IMR-90 (cell line): ENCODE data around the gene ICAM2. TPM values are rescaled to one million over a fixed set of nuclear protein-coding genes. Genes with fewer than 3 reads are reported as not detected.

ENCODE experiments used
- ATAC-seq: fragments of 200-7000 bp; cut with Tn5 transposase; 2 replicates; pipeline ENCODE4 v1.9.1; 2020; ENCODE audit warnings: low read depth, mild to moderate bottlenecking, moderate library complexity
- BruUV-seq: library from RNA; stranded (reverse); fragments of 400-500 nt; replicated peaks from 2 replicates; lab custom pipeline; 2021; lab: Mats Ljungman, UMichigan
- CTCF ChIA-PET: fragments of 300-600 bp; formaldehyde crosslinking; extraction: SDS; loops from one replicate; lab custom pipeline; 2021; ENCODE audit warnings: antibody characterized with exemption; lab: Yijun Ruan, JAX
- POLR2A ChIA-PET: fragments of 300-600 bp; sonication (Branson Sonifier 250); formaldehyde crosslinking; loops from one replicate; lab custom pipeline; 2022; ENCODE audit warnings: antibody characterized with exemption; ENCODE audit not compliant: unreplicated experiment; lab: Charles Lee
- DNase-seq: peaks from one replicate; pipeline ENCODE4 v3.0.0; 2013
- H2AFZ ChIP-seq: replicated peaks from 2 replicates; pipeline ENCODE3; 2013; ENCODE audit warnings: low read length, mild to moderate bottlenecking; ENCODE audit not compliant: poor library complexity
- H2AK5ac ChIP-seq: 2 replicates; pipeline ENCODE4 v1.6.1; 2013; ENCODE audit warnings: low read depth, low read length, inconsistent platforms
- H2AK9ac ChIP-seq: replicated peaks from 2 replicates; pipeline ENCODE3; 2013; ENCODE audit warnings: mild to moderate bottlenecking, low read depth, low read length, moderate library complexity; ENCODE audit not compliant: poor library complexity
- H2BK120ac ChIP-seq: 2 replicates; pipeline ENCODE4 v1.6.1; 2013; ENCODE audit warnings: low read depth, low read length, inconsistent platforms
- H2BK15ac ChIP-seq: 3 replicates; pipeline ENCODE4 v1.6.1; 2013; ENCODE audit warnings: low read depth, low read length, inconsistent platforms
- H2BK20ac ChIP-seq: 2 replicates; pipeline ENCODE4 v1.6.1; 2013; ENCODE audit warnings: low read depth, mild to moderate bottlenecking, inconsistent platforms, low read length, moderate library complexity
- H2BK5ac ChIP-seq: 2 replicates; pipeline ENCODE4 v1.6.1; 2013; ENCODE audit warnings: mild to moderate bottlenecking, low read depth, low read length, inconsistent platforms; ENCODE audit not compliant: poor library complexity, severe bottlenecking
- H3K14ac ChIP-seq: replicated peaks from 2 replicates; pipeline ENCODE4 v1.6.1; 2013; ENCODE audit warnings: low read depth, low read length, inconsistent platforms
- H3K18ac ChIP-seq: 2 replicates; pipeline ENCODE4 v1.6.1; 2013; ENCODE audit warnings: low read depth, low read length, control low read depth
- H3K23ac ChIP-seq: 2 replicates; pipeline ENCODE4 v1.6.1; 2013; ENCODE audit warnings: low read depth, low read length, inconsistent platforms
- H3K27ac ChIP-seq: 2 replicates; pipeline ENCODE4 v1.5.1; 2013; ENCODE audit warnings: mild to moderate bottlenecking, control low read depth, low read length; ENCODE audit not compliant: insufficient read depth
- H3K27me3 ChIP-seq: 2 replicates; pipeline ENCODE4 v1.6.1; 2013; ENCODE audit warnings: low read length; ENCODE audit not compliant: control insufficient read depth, insufficient read depth
- H3K36me3 ChIP-seq: 2 replicates; pipeline ENCODE4 v1.6.1; 2013; ENCODE audit warnings: low read length, mixed read lengths; ENCODE audit not compliant: control insufficient read depth, insufficient read depth
- H3K4ac ChIP-seq: 2 replicates; pipeline ENCODE4 v1.6.1; 2013; ENCODE audit warnings: low read depth, low read length, inconsistent platforms
- H3K4me1 ChIP-seq: 2 replicates; pipeline ENCODE4 v1.6.1; 2013; ENCODE audit warnings: low read length, mixed read lengths; ENCODE audit not compliant: control insufficient read depth, insufficient read depth
- H3K4me2 ChIP-seq: 2 replicates; pipeline ENCODE4 v1.6.1; 2013; ENCODE audit warnings: low read depth, mild to moderate bottlenecking, control low read depth, low read length, moderate library complexity
- H3K4me3 ChIP-seq: 2 replicates; pipeline ENCODE4 v1.5.1; 2013; ENCODE audit warnings: low read depth, mild to moderate bottlenecking, control low read depth, low read length, moderate library complexity; ENCODE audit not compliant: insufficient read depth
- H3K56ac ChIP-seq: 2 replicates; pipeline ENCODE4 v1.6.1; 2013; ENCODE audit warnings: low read length, inconsistent platforms; ENCODE audit not compliant: insufficient read depth; ENCODE audit errors: extremely low read depth
- H3K79me1 ChIP-seq, 2 experiments: 2 replicates each; pipeline ENCODE4 v1.6.1; 2013; ENCODE audit warnings: low read length in 2 of 2, inconsistent platforms in 1 of 2, low read depth in 1 of 2
- H3K9ac ChIP-seq: 2 replicates; pipeline ENCODE4 v1.6.1; 2013; ENCODE audit warnings: low read depth, low read length, control low read depth
- H3K9me1 ChIP-seq: 2 replicates; pipeline ENCODE4 v1.6.1; 2013; ENCODE audit warnings: low read length, inconsistent platforms; ENCODE audit not compliant: insufficient read depth
- H3K9me3 ChIP-seq: 2 replicates; pipeline ENCODE4 v1.6.1; 2013; ENCODE audit warnings: low read length; ENCODE audit not compliant: control insufficient read depth, insufficient read depth
- H4K20me1 ChIP-seq: 2 replicates; pipeline ENCODE4 v1.6.1; 2013; ENCODE audit warnings: low read length, inconsistent platforms; ENCODE audit not compliant: insufficient read depth
- H4K5ac ChIP-seq: 2 replicates; pipeline ENCODE4 v1.6.1; 2013; ENCODE audit warnings: mild to moderate bottlenecking, low read depth, low read length, control low read depth
- H4K8ac ChIP-seq, 2 experiments: 2 replicates each; pipeline ENCODE4 v1.6.1; 2013; ENCODE audit warnings: low read depth in 2 of 2, low read length in 2 of 2, control low read depth in 1 of 2, inconsistent platforms in 1 of 2
- H4K91ac ChIP-seq: 2 replicates; pipeline ENCODE4 v1.6.1; 2013; ENCODE audit warnings: low read depth, low read length, inconsistent platforms; ENCODE audit not compliant: insufficient read depth
- BHLHE40 ChIP-seq: fragments of 150-350 bp; IDR thresholded peaks from 2 replicates; pipeline ENCODE4 v1.6.1; 2016; ENCODE audit warnings: mild to moderate bottlenecking, low read depth, low read length
- CEBPB ChIP-seq: IDR thresholded peaks from 2 replicates; pipeline ENCODE4 v1.6.1; 2012; ENCODE audit warnings: low read depth, low read length, improper control_type of control experiment
- CHD1 ChIP-seq: IDR thresholded peaks from 2 replicates; pipeline ENCODE4 v1.6.1; 2012; ENCODE audit warnings: low read depth, low read length, improper control_type of control experiment
- CTCF ChIP-seq: conservative IDR thresholded peaks from 2 replicates; pipeline ENCODE4 v1.5.1; 2012; ENCODE audit warnings: mild to moderate bottlenecking, low read depth, low read length, improper control_type of control experiment
- FOS ChIP-seq: fragments of 150-350 bp; IDR thresholded peaks from 2 replicates; pipeline ENCODE4 v1.6.1; 2016; ENCODE audit warnings: low read depth, low read length
- MAFK ChIP-seq: IDR thresholded peaks from 2 replicates; pipeline ENCODE4 v1.6.1; 2012; ENCODE audit warnings: low read depth, low read length, improper control_type of control experiment
- MAZ ChIP-seq: IDR thresholded peaks from 2 replicates; pipeline ENCODE4 v1.6.1; 2012; ENCODE audit warnings: low read depth, mild to moderate bottlenecking, low read length, improper control_type of control experiment, moderate library complexity, borderline replicate concordance
- MXI1 ChIP-seq: IDR thresholded peaks from 2 replicates; pipeline ENCODE4 v1.6.1; 2012; ENCODE audit warnings: low read depth, mild to moderate bottlenecking, low read length, moderate library complexity, borderline replicate concordance
- NFE2L2 ChIP-seq: fragments of 150-350 bp; IDR thresholded peaks from 2 replicates; pipeline ENCODE4 v1.6.1; 2016; ENCODE audit warnings: low read depth, mild to moderate bottlenecking, low read length
- POLR2A ChIP-seq: IDR thresholded peaks from 2 replicates; pipeline ENCODE4 v1.6.1; 2012; ENCODE audit warnings: mild to moderate bottlenecking, low read depth, low read length
- RAD21 ChIP-seq: IDR thresholded peaks from 2 replicates; pipeline ENCODE4 v1.6.1; 2012; ENCODE audit warnings: low read length, improper control_type of control experiment
- RCOR1 ChIP-seq: IDR thresholded peaks from 2 replicates; pipeline ENCODE4 v1.6.1; 2012; ENCODE audit warnings: mild to moderate bottlenecking, low read length, improper control_type of control experiment; ENCODE audit not compliant: insufficient replicate concordance
- RFX5 ChIP-seq: IDR thresholded peaks from 2 replicates; pipeline ENCODE4 v1.8.0; 2012; ENCODE audit warnings: low read depth, mild to moderate bottlenecking, low read length, moderate library complexity
- SMC3 ChIP-seq: fragments of 150-350 bp; IDR thresholded peaks from 2 replicates; pipeline ENCODE4 v1.6.1; 2016; ENCODE audit warnings: low read depth, mild to moderate bottlenecking, antibody characterized with exemption, low read length, moderate library complexity
- WGBS, 2 experiments: methylation state at CpG; one replicate each; pipeline versions ENCODE4 v1.1.5 to v1.1.7; 2013; ENCODE audit warnings: missing lambda C conversion rate in 2 of 2; ENCODE audit not compliant: insufficient read length in 1 of 2; ENCODE audit errors: extremely low coverage in 2 of 2; 5-methylcytosine and 5-hydroxymethylcytosine counted together
- dilution Hi-C: fragments of 300-500 bp; cut with HindIII; formaldehyde crosslinking; loops from one replicate; pipeline ENCODE4 v1.14.3; 2018; ENCODE audit warnings: low sequenced_read_pairs; ENCODE audit not compliant: unreplicated experiment
- in situ Hi-C: fragments of 300-500 bp; cut with MboI; formaldehyde crosslinking; loops from 3 replicates; pipeline ENCODE4 v1.14.3; 2019; ENCODE audit warnings: low sequenced_read_pairs, inconsistent platforms, mixed read lengths
- intact Hi-C: fragments of 100-400 bp; cut with micrococcal nuclease; formaldehyde crosslinking; loops from 2 replicates; pipeline ENCODE4 v1.10.0; 2022
- polyA plus RNA-seq, 3 experiments: library from polyadenylated mRNA; depleted of rRNA; stranded (reverse); fragments of >200 nt; gene quantifications; 2 replicates each; pipeline ENCODE4 v1.2.3, GENCODE V29; 2012; ENCODE audit warnings: low replicate concordance in 1 of 3
- total RNA-seq: library from RNA; depleted of rRNA; stranded (reverse); fragments of >200 nt; gene quantifications from 2 replicates; pipeline ENCODE4 v1.2.3, GENCODE V29; 2012
- TF ChIP-seq, protein P1 (sequence below): fragments of 150-350 bp; IDR thresholded peaks from 2 replicates; pipeline ENCODE4 v1.6.1; 2017; ENCODE audit warnings: mild to moderate bottlenecking, antibody characterized with exemption, low read length, low read depth
- TF ChIP-seq, protein P2 (sequence below): fragments of 150-350 bp; IDR thresholded peaks from 2 replicates; pipeline ENCODE4 v1.6.1; 2016; ENCODE audit warnings: low read depth, mild to moderate bottlenecking, low read length, moderate library complexity, borderline replicate concordance

Gene ICAM2
- total and polyA plus RNA-seq, 2 of the 4 experiments (the other 2 are of a cell fraction) = 0.12 TPM; not detected in 1

DNA sequence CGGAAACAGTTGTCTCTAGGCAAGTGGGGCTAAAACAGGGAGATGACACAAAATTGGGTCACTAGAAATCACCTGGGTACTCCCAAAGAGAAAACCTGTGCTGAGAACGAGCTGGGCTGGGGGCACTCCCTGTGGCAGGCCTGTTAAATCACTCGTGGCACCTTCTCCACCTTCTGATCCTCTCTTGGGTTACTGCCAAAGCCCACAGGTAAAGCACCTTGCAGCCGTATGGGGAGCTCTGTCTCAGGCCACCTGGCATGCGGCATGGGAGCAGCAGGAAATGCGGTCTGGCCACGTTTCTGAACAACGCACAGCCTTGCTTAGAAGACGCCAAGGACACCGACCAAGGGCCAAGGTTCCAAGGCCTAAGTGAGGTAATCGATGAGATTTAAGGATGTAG is 21.5 kb upstream of the ICAM2 start:
- no peak overlapping the region for H2BK120ac ChIP-seq
- no peak overlapping the region for H3K56ac ChIP-seq
- peaks cover 41% of the 10 kb centered on the region for H3K36me3 ChIP-seq
- no peak overlapping the region for H4K8ac ChIP-seq
- CTCF ChIA-PET = interaction anchor here (1.7 to 2.1 kb wide), 2 partner anchors 16 to 92 kb away, joined by 8 to 9 read pairs; no protein-coding TSS in a partner anchor
- no peak overlapping the region for H2AK5ac ChIP-seq
- no peaks in the 10 kb centered on the region for H3K79me1 ChIP-seq
- H3K27ac ChIP-seq = no peak overlapping the region
- H3K4me2 ChIP-seq = no peak overlapping the region
- TF ChIP-seq, protein P1, sequence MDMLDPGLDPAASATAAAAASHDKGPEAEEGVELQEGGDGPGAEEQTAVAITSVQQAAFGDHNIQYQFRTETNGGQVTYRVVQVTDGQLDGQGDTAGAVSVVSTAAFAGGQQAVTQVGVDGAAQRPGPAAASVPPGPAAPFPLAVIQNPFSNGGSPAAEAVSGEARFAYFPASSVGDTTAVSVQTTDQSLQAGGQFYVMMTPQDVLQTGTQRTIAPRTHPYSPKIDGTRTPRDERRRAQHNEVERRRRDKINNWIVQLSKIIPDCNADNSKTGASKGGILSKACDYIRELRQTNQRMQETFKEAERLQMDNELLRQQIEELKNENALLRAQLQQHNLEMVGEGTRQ = no peak
- TF ChIP-seq MAFK = no peak
- no peak for TF ChIP-seq FOS
- TF ChIP-seq CEBPB = no peak
- no peak for TF ChIP-seq NFE2L2
- no peak for TF ChIP-seq CHD1
- TF ChIP-seq, protein P2, sequence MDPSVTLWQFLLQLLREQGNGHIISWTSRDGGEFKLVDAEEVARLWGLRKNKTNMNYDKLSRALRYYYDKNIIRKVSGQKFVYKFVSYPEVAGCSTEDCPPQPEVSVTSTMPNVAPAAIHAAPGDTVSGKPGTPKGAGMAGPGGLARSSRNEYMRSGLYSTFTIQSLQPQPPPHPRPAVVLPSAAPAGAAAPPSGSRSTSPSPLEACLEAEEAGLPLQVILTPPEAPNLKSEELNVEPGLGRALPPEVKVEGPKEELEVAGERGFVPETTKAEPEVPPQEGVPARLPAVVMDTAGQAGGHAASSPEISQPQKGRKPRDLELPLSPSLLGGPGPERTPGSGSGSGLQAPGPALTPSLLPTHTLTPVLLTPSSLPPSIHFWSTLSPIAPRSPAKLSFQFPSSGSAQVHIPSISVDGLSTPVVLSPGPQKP = no peak
- no peak for TF ChIP-seq RFX5
- TF ChIP-seq RAD21 = no peak
- TF ChIP-seq MAZ = no peak
- no peak for TF ChIP-seq CTCF
- TF ChIP-seq SMC3 = no peak
- no peak for TF ChIP-seq BHLHE40
- TF ChIP-seq POLR2A = no peak
- no peak for TF ChIP-seq MXI1
- no peak for TF ChIP-seq RCOR1
- no peak overlapping the region for H4K91ac ChIP-seq
- no peak overlapping the region for H3K4me3 ChIP-seq
- BruUV-seq = no TSS peak
- H2BK20ac ChIP-seq = no peak overlapping the region
- intact Hi-C loops = no loop called here
- no peak overlapping the region for H4K5ac ChIP-seq
- DNase-seq (no peak), ATAC-seq (no peak)
- H3K18ac ChIP-seq = no peak overlapping the region
- H2AK9ac ChIP-seq = no peak overlapping the region
- POLR2A ChIA-PET = no interaction called here
- no peak overlapping the region for H2BK15ac ChIP-seq
- no peaks in the 10 kb centered on the region for H4K20me1 ChIP-seq
- H2BK5ac ChIP-seq = no peak overlapping the region
- no peak overlapping the region for H3K14ac ChIP-seq
- H3K9me1 ChIP-seq = no peaks in the 10 kb centered on the region; the same call in 1 of the 2 replicates
- WGBS, 2 experiments = 77% methylated on average over 9 of the region's 11 CpGs; no CpG with 5 or more reads in 1 of the 2 experiments
- no peak overlapping the region for H3K9ac ChIP-seq
- no peaks in the 10 kb centered on the region for H3K27me3 ChIP-seq
- no peak overlapping the region for H2AFZ ChIP-seq
- in situ Hi-C loops = no loop called here
- H3K23ac ChIP-seq = no peak overlapping the region
- H3K4ac ChIP-seq = no peak overlapping the region
- H3K4me1 ChIP-seq = no peaks in the 10 kb centered on the region
- dilution Hi-C loops = no loop called here
- no peaks in the 10 kb centered on the region for H3K9me3 ChIP-seq
